Esophagus squamous epithelium (tissue), 4 donors: Measurements from ENCODE around the gene RPS6KA4.

ENCODE experiments used
- CTCF ChIP-seq, 6 experiments: fragments of 450-650 bp in 4 of 6; fragments of 200-600 bp in 2 of 6; sonication (generic) in 2 of 6; IDR thresholded peaks; one replicate each; pipeline ENCODE4 v1.5.1; 2016 to 2019; ENCODE audit warnings: antibody characterized with exemption in 6 of 6, mild to moderate bottlenecking in 4 of 6, moderate library complexity in 4 of 6
- POLR2A ChIP-seq, 4 donors: fragments of 450-650 bp; IDR thresholded peaks; one replicate each; pipeline ENCODE4 v1.6.1; 2017; ENCODE audit warnings: antibody characterized with exemption in 4 of 4, mild to moderate bottlenecking in 4 of 4, moderate library complexity in 3 of 4

- no peak for TF ChIP-seq CTCF (IDR thresholded peaks at IDR 0.05)
- TF ChIP-seq POLR2A (IDR thresholded peaks at IDR 0.05) = no peak
Observed at GRCh38 chr11:64320556-64320955, 38.4 kb upstream of the RPS6KA4 start.
